ENCODE results near the gene CCDC175.

DNA sequence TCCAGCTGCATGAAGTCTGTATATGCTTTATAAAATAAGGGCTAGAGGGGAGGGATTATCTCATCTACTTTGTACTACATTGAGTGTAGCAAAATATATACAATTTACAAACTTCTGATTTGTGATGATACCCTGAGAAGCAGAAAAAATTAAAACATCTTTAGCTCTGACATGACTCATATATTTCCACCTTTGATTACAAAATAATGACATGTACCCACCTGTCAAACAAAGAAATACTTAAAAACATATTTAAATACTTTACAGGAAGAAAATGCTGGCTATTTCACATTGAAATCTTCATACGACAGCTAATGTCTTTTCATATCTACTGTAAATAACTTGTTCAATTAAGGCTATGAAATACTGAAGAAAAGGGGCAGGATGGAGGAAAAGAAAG, 114.7 kb downstream of the CCDC175 start:
- TF ChIP-seq, protein P1, sequence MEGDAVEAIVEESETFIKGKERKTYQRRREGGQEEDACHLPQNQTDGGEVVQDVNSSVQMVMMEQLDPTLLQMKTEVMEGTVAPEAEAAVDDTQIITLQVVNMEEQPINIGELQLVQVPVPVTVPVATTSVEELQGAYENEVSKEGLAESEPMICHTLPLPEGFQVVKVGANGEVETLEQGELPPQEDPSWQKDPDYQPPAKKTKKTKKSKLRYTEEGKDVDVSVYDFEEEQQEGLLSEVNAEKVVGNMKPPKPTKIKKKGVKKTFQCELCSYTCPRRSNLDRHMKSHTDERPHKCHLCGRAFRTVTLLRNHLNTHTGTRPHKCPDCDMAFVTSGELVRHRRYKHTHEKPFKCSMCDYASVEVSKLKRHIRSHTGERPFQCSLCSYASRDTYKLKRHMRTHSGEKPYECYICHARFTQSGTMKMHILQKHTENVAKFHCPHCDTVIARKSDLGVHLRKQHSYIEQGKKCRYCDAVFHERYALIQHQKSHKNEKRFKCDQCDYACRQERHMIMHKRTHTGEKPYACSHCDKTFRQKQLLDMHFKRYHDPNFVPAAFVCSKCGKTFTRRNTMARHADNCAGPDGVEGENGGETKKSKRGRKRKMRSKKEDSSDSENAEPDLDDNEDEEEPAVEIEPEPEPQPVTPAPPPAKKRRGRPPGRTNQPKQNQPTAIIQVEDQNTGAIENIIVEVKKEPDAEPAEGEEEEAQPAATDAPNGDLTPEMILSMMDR (IDR thresholded peaks at IDR 0.05; ENCODE audit: low read depth, low read length), result no peak
- no peak for TF ChIP-seq MAX (IDR thresholded peaks at IDR 0.05; ENCODE audit: low read depth, low read length)
